Measurements from ENCODE around the gene SLC2A6. TPM values are rescaled to one million over a fixed set of nuclear protein-coding genes. Genes with fewer than 3 reads are reported as not detected.

The SLC2A6 gene
- total RNA-seq, 3 donors from 2014 or later, result 1.8 to 2.0 (median 1.8) TPM

DNA sequence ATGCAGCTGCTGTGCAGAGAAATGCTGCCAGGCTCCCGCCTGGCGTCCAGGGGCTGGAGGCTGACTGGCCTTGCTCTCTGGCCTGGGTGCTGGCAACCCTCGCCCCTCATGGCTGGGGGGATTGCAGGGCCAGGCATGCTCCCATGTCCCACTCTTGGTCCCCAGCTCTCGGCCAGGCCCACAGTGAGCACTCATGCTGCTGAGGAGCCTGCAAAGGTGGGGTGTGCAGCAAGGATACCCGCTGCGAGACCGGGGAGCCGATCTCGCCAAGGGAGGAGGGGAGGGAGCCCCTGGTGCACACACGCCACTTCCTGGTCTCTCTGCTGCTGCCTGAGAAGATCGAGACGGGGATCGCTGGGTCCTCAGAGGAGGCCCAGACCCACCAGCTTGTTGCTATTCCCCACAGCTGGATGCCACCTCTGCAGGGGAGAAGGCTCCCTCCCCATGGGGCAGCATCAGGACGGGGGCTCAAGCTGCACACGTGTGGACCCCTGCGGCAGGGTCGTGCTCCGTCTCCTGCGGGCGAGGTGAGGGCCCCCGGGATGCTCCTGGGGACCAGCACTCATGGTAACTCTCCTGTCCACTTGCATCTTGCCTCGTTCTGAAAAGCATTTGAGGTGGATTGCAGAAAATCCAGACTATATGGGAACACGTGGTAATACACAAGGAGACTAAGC lies 33.5 kb downstream of the SLC2A6 start:
- no peaks in the 10 kb centered on the region for H3K4me1 ChIP-seq
- intact Hi-C loops (cut with DNase I; ENCODE audit: low total_unique reads), result no loop called here
- TF ChIP-seq POLR2A (IDR thresholded peaks at IDR 0.05) (no peak), POLR2AphosphoS5 (IDR thresholded peaks at IDR 0.05) (no peak)
- TF ChIP-seq, protein P1, sequence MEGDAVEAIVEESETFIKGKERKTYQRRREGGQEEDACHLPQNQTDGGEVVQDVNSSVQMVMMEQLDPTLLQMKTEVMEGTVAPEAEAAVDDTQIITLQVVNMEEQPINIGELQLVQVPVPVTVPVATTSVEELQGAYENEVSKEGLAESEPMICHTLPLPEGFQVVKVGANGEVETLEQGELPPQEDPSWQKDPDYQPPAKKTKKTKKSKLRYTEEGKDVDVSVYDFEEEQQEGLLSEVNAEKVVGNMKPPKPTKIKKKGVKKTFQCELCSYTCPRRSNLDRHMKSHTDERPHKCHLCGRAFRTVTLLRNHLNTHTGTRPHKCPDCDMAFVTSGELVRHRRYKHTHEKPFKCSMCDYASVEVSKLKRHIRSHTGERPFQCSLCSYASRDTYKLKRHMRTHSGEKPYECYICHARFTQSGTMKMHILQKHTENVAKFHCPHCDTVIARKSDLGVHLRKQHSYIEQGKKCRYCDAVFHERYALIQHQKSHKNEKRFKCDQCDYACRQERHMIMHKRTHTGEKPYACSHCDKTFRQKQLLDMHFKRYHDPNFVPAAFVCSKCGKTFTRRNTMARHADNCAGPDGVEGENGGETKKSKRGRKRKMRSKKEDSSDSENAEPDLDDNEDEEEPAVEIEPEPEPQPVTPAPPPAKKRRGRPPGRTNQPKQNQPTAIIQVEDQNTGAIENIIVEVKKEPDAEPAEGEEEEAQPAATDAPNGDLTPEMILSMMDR (IDR thresholded peaks at IDR 0.05), result no peak
- H3K27ac ChIP-seq, result no peak overlapping the region
- no peaks in the 10 kb centered on the region for H3K9me3 ChIP-seq
- H3K36me3 ChIP-seq, result no peaks in the 10 kb centered on the region
- H3K27me3 ChIP-seq, result no peaks in the 10 kb centered on the region
- H3K4me3 ChIP-seq, result no peak overlapping the region
- no peak for DNase-seq (ENCODE audit: low spot score in 2 of 2)

DNA sequence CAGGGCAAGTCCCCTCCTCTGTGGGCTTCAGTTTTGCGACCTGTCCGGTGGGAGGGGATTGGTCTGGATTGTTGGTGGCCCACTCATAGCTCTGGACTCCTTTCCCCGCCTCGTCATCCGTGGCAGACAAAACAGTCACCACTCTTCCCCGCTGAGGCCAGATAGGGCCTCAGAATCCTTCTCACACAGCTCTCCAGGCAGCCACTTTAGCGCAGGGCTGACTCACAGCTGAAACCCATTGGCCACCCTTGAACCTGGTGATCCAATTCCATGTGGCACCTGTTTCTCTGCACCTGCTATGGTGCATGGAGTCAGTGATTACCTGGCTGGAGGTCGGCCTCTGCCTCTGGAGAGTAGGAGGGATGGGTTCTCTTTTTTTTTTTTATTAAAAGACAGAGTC lies 34.9 kb downstream of the SLC2A6 start:
- no peak overlapping the region for H3K27ac ChIP-seq
- no peaks in the 10 kb centered on the region for H3K27me3 ChIP-seq
- no peaks in the 10 kb centered on the region for H3K4me1 ChIP-seq
- H3K4me3 ChIP-seq, result no peak overlapping the region
- TF ChIP-seq POLR2AphosphoS5 (IDR thresholded peaks at IDR 0.05) (no peak), POLR2A (IDR thresholded peaks at IDR 0.05) (no peak)
- TF ChIP-seq, protein P1 (IDR thresholded peaks at IDR 0.05), result no peak
- H3K36me3 ChIP-seq, result no peaks in the 10 kb centered on the region
- intact Hi-C loops (cut with DNase I; ENCODE audit: low total_unique reads), result no loop called here
- DNase-seq (ENCODE audit: low spot score in 2 of 2), result no peak
- no peaks in the 10 kb centered on the region for H3K9me3 ChIP-seq

DNA sequence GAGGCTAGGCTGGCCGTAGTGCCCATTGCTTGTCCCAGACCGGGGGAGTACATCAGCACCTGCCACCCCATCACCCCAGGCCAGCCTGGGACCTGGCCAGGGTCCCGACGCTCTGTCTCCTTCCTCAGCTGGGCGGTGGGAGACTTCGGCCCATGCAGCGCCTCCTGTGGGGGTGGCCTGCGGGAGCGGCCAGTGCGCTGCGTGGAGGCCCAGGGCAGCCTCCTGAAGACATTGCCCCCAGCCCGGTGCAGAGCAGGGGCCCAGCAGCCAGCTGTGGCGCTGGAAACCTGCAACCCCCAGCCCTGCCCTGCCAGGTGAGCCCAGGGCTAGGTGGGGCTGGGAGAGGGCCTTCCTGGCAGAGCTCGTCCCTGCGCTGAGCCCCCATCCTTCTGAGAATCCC lies 35.7 kb downstream of the SLC2A6 start:
- H3K27me3 ChIP-seq, result no peaks in the 10 kb centered on the region
- intact Hi-C loops (cut with DNase I; ENCODE audit: low total_unique reads), result no loop called here
- TF ChIP-seq, protein P1 (IDR thresholded peaks at IDR 0.05), result no peak
- no peak for TF ChIP-seq POLR2A (IDR thresholded peaks at IDR 0.05)
- no peak for TF ChIP-seq POLR2AphosphoS5 (IDR thresholded peaks at IDR 0.05)
- no peak overlapping the region for H3K4me3 ChIP-seq
- H3K9me3 ChIP-seq, result no peaks in the 10 kb centered on the region
- H3K4me1 ChIP-seq, result no peaks in the 10 kb centered on the region
- no peaks in the 10 kb centered on the region for H3K36me3 ChIP-seq
- no peak for DNase-seq (ENCODE audit: low spot score in 2 of 2)
- H3K27ac ChIP-seq, result no peak overlapping the region

DNA sequence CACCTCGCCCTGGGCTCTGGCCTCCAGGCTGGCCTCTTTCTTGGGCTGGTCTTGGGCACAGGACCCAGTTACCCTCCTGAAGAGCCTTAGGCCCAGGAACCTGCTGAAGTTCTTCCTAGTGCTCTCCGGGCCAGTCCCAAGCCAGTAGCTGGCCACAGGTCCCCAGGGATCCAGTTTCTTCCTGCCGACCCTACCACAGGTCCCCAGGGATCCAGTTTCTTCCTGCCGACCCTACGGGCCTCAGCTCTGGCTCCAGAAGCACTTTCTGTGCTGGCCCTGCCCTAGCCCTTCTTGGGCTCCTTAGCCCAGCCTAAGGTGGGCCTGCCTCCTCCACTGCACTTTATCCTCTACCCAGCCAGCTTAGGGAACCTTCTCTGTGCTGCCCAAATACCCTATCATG lies 37.3 kb downstream of the SLC2A6 start:
- TF ChIP-seq POLR2A (IDR thresholded peaks at IDR 0.05), result no peak
- TF ChIP-seq, protein P1 (IDR thresholded peaks at IDR 0.05), result no peak
- TF ChIP-seq POLR2AphosphoS5 (IDR thresholded peaks at IDR 0.05), result no peak
- DNase-seq (ENCODE audit: low spot score in 2 of 2), result no peak
- intact Hi-C loops (cut with DNase I; ENCODE audit: low total_unique reads), result no loop called here
- H3K4me1 ChIP-seq, result no peaks in the 10 kb centered on the region
- H3K4me3 ChIP-seq, result no peak overlapping the region
- H3K36me3 ChIP-seq, result no peaks in the 10 kb centered on the region
- H3K27ac ChIP-seq, result no peak overlapping the region
- H3K27me3 ChIP-seq, result no peaks in the 10 kb centered on the region
- no peaks in the 10 kb centered on the region for H3K9me3 ChIP-seq

DNA sequence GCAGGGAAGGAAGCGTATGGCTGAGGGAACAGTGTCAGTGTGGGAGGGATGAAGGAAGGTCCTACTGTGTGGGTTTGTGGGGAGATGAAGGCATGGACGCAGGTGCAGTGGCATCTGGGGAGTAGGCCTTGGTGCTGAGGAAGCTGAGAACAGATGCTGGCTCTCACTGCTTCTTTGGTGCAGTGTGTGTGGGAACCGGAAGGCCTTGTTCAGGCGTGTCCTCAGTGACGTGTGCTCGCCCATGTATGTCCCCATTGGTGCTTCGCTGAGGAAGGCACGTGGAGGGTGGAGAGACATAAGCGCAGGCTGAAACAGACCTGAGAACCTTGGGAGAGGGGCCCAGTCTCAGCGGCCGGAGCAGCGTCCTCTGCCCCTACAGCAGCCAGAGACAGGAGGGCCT lies 38.0 kb downstream of the SLC2A6 start:
- H3K27ac ChIP-seq, result no peak overlapping the region
- no peaks in the 10 kb centered on the region for H3K27me3 ChIP-seq
- TF ChIP-seq, protein P1 (IDR thresholded peaks at IDR 0.05), result no peak
- TF ChIP-seq POLR2AphosphoS5 (IDR thresholded peaks at IDR 0.05), result no peak
- TF ChIP-seq POLR2A (IDR thresholded peaks at IDR 0.05), result no peak
- intact Hi-C loops (cut with DNase I; ENCODE audit: low total_unique reads), result no loop called here
- no peak overlapping the region for H3K4me3 ChIP-seq
- H3K9me3 ChIP-seq, result no peaks in the 10 kb centered on the region
- no peak for DNase-seq (ENCODE audit: low spot score in 2 of 2)
- H3K36me3 ChIP-seq, result no peaks in the 10 kb centered on the region
- no peaks in the 10 kb centered on the region for H3K4me1 ChIP-seq

All from breast epithelium (tissue), 4 donors.